NCI-H526 (cell line): ENCODE measurements around the gene GALNT5.
"Not testable (repeated sequence)": the region's sequence is repeated elsewhere in the genome, so short reads cannot be mapped to it uniquely, and the experiment has no call there.

Source experiments
- DNase-seq, 2 experiments: peaks; one replicate each; lab custom pipeline; 2025; lab: John Stamatoyannopoulos, UW

The GALNT5 gene

DNA sequence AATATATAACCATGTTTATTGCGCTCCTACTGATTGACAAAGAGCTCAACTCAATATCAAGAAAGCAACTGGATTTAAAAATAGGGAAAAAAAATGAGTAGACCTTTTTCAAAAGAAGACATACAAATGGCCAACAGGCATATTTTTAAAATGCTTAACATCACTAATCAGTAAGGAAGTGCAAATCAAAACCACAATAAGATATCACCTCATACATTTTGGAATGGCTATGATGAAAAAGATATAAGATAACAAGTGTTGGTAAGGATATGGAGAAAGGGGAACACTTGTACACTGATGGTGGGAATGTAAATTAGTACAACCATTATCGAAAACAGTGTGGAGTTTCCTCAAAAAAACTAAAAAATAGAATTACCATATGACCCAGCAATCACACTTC is 5.6 kb upstream of the GALNT5 start:
- DNase-seq: no peak

DNA sequence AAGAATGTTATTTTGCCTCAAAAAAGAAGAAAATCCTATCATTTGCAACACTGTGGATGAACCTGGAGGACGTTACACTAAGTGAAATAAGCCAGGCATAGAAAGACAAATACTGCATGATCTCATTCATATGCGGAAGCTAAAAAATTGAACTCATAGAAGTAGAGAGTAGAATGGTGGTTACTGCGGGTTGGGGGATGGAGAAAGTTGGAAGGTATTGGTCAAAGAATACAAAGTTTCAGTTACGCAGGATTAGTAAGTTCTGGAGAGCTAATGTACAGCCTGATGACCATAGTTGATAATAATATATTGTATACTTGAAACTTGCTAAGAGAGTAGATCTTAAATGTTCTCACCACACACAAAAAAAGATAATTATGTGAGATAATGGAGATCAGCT is 5.0 kb upstream of the GALNT5 start:
- DNase-seq: no peak

DNA sequence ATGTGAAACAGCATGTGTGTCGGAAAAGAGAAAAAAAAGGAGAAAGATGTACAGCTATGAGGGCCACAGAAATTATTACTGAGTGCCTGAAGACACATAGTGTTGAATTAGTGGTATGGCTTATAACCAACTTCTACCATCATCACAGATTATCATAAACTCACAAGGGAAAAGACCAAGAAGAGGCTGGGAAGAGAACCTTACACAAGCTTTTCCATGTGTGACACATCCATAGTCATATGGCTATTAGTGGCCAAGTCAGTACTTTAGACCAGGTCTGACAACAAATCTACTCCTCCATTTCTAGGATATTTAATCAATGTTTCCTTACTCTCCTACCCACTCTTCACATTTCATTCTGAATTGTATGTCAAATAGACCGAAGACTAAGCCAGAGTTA is 3.5 kb upstream of the GALNT5 start:
- DNase-seq: no peak

DNA sequence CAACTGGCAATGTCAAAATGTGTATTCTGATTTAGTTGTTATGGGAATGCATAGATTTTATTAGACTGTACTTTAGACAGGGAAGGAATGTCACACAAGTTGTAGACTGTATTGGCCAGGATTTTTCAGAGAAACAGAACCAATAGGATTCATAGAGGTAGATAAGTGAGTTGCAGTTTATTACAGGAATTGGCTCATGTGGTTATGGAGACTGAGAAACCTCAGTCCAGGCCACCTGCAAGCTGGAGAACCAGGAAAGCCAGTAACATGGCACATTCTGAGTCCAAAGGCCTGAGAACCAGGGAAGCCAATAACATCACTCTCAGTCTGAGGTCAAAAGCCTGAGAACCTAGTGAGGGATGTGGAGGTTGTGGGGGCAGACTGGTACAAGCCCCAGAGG is 1.8 kb upstream of the GALNT5 start:
- no peak for DNase-seq

DNA sequence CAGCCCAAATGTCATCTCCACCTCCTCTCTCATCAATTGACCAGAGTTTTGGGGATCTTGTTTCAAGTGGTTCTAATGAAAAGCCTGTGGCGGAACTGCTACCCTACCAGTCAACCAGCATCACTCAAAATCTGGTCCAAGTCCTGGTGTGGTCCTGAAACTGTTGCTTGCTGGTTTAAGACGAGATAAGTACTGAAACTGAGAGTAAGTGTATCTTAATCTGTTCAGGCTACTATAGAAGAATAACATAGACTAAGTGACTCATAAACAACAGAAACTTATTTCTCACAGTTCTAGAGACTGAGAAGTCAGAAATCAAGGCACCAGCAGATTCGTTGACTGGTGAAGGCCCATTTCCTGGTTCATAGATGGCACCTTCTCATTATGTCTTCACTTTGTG is 879 bp upstream of the GALNT5 start:
- DNase-seq: no peak

DNA sequence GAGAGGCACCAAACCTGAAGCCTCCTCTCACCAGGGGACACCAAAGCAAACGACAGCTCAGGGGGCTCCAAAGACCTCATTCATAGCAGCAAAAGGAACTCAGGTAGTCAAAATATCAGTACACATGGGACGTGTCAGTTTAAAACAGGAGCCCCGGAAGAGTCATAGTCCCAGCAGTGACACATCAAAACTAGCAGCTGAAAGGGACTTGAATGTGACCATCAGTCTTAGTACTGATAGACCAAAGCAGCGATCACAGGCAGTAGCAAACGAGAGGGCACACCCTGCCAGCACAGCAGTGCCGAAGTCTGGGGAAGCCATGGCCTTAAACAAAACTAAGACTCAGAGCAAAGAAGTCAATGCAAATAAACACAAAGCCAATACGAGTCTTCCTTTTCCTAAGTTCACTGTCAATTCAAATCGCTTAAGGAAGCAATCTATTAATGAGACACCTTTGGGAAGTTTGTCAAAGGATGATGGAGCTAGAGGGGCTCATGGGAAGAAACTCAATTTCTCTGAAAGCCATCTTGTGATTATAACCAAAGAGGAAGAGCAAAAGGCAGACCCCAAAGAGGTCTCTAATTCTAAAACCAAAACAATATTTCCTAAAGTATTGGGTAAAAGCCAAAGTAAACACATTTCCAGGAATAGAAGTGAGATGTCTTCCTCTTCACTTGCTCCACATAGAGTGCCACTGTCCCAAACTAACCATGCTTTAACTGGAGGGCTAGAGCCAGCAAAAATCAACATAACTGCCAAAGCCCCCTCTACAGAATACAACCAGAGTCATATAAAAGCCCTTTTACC is 1.2 kb downstream of the GALNT5 start:
- no peak for DNase-seq

DNA sequence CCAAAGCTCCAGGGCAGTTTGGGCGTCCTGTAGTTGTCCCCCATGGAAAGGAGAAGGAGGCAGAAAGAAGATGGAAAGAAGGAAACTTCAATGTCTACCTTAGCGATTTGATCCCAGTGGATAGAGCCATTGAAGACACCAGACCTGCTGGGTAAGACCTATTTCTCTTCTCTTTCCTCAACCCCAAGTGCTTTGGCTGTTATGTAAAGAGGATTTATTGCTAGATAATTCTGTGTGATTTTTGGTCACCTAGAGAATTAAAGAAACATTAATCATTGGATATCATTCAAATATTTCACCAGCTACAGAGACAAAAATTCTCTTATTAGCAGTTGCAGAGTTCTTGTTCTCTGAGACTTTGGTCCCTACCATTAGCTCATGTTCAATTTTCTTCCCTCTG is 1.9 kb downstream of the GALNT5 start:
- DNase-seq: no peak

DNA sequence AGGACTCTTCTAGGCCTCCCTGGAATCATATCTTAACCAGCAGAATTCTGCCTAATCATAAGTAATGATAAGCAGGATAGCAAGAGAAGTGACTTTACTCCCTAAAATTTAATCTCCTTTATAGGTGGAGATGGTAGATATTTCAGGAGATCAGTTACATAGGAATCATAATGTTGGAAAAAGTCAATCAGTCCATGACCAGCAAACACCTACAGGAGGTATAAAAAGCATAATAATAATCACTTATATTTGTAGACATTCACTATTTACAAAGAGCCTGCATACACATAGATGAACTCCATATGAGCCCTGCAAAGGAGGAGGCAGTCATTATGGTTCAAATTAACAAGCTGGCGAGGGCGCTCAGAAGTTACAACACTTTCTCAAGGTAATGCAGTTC is 2.5 kb downstream of the GALNT5 start:
- no peak for DNase-seq

DNA sequence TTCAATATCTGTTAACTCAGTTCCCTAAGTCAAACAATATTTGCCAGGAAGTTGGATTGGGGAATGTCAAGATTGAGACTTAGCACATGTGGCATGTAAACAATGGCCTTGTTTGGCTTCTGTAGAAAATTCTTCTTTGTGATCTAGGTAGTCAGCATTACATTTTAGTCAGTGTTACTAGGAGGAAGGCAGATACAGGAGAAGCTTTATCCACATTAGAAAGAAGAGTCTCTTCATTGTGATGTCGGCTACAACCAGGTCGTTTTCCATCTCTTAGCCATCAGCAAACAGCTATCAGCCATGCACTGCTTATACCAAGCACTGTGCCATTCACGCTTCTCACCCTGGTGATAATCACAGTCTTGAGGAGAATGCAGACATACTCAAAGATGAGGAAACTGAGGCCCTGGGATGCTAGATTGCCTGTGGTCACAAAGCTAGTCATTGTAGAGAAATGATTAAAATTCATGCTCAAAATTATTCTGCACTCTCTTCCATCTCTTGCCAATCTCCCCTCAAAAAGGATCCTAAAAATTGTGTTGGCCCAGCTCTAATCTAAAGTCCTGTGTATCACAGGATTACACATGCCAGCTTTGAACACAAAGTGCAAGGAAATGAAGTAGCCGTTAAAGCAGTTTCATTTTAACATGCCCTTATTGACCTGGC is 3.2 kb downstream of the GALNT5 start:
- DNase-seq: no peak

DNA sequence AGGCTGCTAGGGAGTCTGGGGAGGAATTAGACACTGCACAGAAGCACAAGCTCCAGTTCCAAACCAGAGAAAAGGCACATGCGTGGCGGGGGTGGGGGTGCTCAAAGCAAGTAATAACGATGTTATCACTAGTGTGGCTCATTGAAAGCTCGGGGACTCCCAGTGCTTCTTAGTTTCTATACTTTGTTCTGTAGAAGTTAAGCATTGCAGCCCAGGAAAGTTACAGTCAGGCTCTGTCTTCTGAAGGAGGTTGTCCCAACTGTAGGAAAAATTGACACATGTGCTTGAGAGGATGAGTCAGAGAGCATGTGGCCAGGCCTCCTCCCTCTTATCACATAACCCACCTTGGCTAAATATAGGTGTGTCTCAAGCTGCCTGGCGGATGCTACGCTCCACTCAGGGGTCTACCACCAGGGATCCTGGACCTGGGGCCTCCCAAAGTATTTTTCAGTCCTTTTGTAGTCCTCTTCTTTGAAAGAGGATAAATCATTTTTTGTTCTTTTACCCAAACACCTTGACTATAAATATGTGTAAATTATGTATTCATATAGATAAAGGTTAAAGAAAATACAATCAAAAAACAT is 3.8 kb downstream of the GALNT5 start:
- DNase-seq: no peak

GRCh38 chr2:157262248-157262647 is 4.7 kb downstream of the GALNT5 start:
- DNase-seq: no peak

- DNase-seq: no peak
Measured at GRCh38 chr2:157264099-157264498, 6.6 kb downstream of the GALNT5 start.

- DNase-seq: no peak
Measured at GRCh38 chr2:157265825-157266224, 8.3 kb downstream of the GALNT5 start.

GRCh38 chr2:157267476-157267875 is 10.0 kb downstream of the GALNT5 start:
- DNase-seq: no peak

GRCh38 chr2:157269060-157269459 is 11.6 kb downstream of the GALNT5 start:
- DNase-seq: no peak

GRCh38 chr2:157269922-157270321 is 12.4 kb downstream of the GALNT5 start:
- no peak for DNase-seq

GRCh38 chr2:157271590-157272203 is 14.2 kb downstream of the GALNT5 start:
- DNase-seq: no peak

DNA sequence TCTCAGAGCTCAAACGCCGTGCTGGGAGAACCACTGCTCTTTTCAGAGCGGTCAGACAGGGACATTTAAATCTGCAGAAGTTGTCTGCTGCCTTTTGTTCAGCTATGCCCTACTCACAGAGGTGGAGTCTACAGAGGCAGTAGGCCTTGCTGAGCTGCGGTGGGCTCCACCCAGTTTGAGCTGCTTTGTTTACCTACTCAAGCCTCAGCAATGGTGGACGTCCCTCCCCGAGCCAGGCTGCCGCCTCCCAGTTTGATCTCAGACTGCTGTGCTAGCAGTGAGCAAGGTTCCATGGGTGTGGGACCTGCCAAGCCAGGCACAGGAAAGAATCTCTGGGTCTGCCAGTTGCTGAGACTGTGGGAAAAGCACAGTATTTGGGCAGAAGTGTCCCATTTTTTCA is 21.8 kb downstream of the GALNT5 start:
- DNase-seq: not testable (repeated sequence)

DNA sequence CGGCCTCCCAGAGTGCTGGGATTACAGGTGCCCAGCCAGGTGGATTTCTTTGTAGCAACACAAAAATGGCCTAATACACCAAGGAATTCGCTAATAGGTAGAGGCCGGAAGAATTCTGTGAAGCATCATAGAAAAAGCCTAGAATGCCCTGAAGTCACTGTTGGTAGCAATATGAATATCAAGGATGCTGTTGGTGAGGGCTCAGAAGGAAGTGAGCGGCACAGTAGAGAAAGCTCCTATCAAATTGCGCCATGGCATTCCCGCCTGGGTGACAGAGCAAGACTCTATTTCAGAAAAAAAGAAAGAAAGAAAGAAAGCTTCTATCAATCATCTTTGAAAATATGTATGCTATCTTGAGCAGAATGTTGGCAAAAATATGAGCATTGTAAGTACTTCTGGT is 23.8 kb downstream of the GALNT5 start:
- DNase-seq: no peak

- no peak for DNase-seq
Measured at GRCh38 chr2:157283468-157283867, 26.0 kb downstream of the GALNT5 start.

GRCh38 chr2:157287160-157287559 is 29.7 kb downstream of the GALNT5 start:
- no peak for DNase-seq

GRCh38 chr2:157290525-157290924 is 33.0 kb downstream of the GALNT5 start:
- DNase-seq: no peak

GRCh38 chr2:157291018-157291417 is 33.5 kb downstream of the GALNT5 start:
- no peak for DNase-seq
